Urothelium cell line (cell line): ENCODE data around the gene CCDC57.
"Not testable (repeated sequence)": the region's sequence is repeated elsewhere in the genome, so short reads cannot be mapped to it uniquely, and the experiment has no call there.

Experiments
- DNase-seq: peaks from one replicate; pipeline ENCODE4 v3.0.0; 2011; ENCODE audit warnings: low spot score, mixed read lengths
- FAIRE-seq: peaks from 2 replicates; lab custom pipeline; 2011; peaks lifted over from hg19 to GRCh38; lab: Jason Lieb, UNC

Gene CCDC57

DNA sequence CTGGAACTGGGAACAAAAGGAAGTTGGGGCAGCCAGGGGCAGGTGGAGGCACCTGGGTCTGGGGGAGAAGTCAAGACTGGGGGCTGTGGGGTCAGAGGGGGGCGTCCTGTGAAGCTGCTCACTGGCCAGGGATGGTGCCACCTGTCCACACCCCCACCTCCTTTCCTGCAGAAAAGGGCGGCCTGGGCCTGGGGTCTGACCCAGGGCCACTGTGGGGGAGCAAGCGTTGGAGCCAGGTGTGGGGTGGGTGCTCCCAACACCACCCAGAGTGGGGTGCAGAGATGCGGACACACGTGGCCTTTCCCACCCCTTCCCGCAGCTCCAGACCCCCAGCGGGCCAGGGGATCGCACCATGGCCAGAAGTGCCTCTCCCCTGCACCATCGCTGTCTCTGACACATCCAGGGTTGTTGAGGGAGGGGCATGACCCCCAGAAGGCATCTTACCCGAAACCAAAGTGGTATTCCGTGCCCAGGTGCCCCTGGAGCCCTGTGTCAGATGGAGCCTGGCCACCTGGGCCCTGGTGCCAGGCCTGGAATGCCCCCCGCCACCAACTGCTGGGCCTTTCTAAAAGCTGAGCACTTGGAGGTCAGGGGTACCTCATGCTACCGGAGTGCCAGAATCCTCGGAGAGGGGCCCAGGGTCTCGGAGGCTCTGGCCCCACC is 13.6 kb upstream of the CCDC57 start:
- no peak for DNase-seq
- FAIRE-seq, result no peak

DNA sequence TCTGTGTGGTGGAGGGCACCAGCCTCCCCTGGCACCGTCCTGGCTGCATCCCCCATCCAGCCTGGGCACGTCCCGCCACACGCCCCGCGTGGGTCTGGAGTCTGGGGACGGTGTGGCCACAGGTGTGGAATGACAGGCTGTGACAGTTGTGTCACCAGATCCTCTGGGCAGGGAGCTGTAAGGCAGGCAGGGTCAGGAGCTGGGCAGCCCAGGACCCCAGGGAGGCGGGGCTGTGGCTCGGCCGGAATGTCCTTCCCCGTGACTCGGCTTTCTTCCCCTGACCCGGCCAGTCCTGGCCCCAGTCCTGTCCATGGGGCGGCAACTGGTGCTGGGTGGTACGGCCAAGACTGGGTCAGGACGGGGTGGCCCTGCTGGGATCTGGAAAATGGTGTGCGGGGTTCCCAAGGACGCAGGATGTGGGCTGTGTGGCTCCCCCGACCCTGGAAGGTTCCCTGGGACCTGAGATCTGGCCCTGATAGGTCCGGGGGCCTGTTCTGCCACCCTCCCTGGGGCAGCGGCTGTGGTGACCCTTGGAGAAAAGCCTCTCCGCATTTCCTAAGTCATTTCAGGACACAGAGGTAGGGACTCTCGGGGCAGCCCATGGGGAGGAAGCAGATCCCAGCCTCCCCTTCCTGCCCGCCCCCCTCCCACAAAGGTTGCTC is 12.9 kb upstream of the CCDC57 start:
- FAIRE-seq (no peak), DNase-seq (no peak)

DNA sequence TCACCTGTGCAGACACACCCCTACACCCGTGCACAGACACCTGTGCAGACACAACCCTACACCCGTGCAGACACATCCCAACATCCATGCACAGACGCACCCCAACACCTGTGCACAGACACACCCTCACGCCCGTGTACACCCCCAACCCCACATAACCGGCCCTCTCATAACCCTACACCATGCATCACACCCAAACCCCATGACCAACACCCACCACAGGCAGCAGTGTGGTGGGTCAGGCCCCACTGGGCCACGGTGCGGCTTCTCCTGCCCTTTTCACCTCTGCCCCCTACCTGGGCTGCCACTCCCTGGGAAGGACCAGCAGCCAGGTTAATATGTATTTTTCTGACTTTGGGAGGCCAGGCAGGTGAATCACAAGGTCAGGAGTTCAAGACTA is 12.0 kb upstream of the CCDC57 start:
- FAIRE-seq, result no peak
- DNase-seq, result no peak

DNA sequence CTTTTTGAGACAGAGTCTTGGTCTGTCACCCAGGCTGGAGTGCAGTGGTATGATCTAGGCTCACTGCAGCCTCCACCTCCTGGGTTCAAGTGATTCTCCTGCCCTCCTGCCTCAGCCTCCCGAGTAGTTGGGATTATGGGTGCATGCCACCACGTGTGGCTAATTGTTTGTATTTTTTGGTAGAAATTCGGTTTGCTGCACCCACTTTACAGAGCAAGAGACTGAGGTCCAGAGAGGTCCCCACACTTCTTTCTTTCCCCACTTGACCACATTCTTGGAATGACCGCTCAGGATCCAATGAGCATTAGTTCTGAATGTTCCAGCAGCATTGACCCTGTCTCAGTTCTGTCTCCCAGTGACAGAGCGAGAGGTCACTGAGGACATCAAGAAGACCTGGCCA is 10.9 kb upstream of the CCDC57 start:
- DNase-seq (no peak), FAIRE-seq (no peak)

DNA sequence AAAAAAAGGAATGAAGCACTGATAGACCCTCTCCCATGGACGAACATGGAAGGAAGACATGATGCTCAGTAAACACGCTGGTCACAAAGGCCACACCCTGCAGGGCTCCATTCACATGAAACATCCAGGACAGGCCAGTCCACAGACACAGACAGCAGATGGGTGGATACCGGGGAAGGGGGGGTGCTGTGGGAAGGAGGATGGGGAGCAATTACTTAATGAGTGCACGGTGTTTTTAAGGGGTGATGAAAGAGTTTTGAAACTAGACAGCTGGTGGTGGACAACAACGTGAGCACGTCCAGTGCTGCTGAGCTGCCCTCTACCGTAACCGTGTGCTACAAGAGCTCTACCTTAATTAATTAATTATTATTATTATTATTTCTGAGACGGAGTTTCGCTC is 10.2 kb upstream of the CCDC57 start:
- no peak for DNase-seq
- no peak for FAIRE-seq

DNA sequence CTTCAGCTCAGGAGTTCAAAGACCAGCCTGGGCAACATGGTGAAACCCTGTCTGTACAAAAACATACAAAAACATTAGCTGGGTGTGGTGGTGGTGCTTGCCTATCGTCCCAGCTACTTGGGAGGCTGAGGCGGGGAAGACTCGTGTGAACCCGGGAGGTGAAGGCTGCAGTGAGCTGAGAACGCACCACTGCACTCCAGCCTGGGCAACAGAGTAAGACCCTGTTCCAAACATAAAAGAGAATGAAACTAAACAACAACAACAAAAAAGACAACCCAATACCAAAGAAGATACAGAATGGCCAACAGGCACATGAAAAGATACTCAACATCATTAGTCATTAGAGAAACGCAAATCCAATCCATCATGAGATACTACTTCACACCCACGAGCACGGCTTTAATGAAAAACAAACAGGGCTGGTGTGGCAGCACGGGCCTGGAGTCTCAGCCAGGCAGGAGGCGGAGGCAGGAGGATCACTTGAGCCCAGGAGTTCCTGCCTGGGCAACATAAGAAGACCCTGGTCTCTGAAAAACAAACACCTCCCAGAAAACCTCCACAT is 8.8 kb upstream of the CCDC57 start:
- no peak for DNase-seq
- no peak for FAIRE-seq

DNA sequence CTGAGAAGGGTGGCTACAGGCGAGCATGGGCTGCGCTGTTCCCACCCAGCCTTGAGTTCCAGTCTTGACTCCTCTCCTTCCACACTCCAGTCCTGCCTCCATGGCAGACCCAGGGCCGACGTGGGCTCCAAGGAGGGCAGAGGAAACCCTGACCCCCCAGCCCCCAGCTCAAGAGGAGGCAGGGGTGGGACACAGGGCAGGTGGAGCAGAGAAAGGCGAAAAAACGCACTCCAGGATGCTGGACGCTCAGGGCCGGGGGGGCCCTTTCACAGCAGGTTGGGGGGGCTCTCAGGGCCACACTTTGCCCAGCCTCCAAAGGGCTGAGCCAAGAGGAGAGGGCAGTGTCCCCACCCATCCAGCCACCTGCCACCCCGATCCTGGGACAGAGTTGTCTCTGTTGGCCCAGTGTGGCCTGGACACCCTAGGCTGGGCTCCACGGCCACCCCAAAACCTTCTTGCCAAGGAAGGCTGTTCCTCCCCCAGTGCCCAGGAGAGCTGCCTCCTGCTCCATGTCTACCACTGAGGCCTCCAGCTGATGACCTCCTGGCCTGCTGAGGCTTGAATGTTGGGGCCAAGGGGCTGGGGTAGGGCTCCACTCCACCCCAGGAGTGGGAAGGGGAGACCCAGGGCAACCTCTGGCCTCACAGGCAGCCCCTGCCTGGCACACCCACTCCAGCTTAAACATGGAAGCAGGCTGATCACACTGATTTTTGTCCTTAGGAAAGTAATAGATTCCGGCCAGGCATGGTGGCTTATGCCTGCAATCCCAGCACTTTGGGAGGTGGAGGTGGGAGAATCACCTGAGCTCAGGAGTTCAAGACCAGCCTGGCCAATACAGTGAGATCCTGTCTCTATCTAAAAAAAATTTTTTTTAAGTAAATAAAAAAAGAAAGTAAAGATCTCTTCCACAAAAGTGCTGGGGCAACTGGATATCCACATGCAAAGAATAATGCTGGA is 7.4 kb upstream of the CCDC57 start:
- no peak for FAIRE-seq

DNA sequence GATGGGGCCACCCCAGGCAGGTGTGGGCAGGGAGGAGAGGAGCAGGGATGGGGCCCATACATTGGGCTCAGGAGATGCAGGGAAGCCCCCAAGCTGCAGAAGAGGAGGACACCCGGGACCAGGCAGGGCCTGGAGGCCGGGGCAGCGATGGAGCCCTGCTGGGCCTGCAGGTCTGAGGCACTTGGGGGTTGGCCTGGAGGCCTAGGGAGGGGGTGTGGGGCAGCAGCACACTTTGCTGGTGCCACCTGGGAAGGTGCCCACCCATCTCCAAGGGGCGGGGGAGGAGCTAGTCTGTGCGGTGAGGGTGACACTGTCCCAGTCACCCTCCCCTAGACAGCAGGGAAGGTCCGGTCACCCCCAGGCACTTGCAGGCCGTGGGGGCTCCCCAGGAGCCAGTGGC is 6.4 kb upstream of the CCDC57 start:
- DNase-seq, result no peak
- no peak for FAIRE-seq

More for the DNA sequence above, 7.4 kb upstream of the CCDC57 start:
- DNase-seq, result no peak

DNA sequence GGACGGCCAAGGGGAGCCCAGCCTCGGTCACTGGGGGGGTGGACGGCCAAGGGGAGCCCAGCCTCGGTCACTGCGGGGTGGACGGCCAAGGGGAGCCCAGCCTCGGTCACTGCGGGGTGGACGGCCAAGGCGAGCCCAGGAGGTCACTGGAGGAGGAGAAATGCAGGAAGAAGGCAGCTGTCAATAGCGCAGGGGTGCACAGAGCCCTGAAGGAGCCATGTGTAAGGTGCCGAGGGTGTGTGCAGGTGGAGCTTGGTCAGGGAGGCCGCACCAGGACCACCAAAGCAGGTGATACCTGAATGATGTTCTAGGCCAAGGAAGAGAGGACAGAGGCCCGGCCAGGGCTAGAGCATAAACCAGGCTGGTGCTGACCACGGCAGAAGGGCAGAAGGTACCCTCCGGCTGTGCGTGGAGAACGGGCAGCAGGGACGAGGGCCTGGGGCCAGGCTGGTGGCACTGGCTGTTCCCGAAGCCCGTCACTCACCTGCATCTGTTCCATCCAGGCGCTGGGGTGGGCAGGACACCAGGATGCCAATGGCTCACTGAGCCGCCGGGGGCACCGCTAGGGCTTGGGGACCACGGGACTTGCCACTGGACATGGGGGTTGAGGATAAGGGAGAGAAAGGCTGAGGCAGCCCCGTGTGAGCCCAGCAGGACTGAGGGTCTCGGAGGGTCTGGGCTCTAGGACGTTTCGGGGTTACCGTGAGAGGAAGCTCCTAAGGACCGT is 5.9 kb upstream of the CCDC57 start:
- no peak for FAIRE-seq

DNA sequence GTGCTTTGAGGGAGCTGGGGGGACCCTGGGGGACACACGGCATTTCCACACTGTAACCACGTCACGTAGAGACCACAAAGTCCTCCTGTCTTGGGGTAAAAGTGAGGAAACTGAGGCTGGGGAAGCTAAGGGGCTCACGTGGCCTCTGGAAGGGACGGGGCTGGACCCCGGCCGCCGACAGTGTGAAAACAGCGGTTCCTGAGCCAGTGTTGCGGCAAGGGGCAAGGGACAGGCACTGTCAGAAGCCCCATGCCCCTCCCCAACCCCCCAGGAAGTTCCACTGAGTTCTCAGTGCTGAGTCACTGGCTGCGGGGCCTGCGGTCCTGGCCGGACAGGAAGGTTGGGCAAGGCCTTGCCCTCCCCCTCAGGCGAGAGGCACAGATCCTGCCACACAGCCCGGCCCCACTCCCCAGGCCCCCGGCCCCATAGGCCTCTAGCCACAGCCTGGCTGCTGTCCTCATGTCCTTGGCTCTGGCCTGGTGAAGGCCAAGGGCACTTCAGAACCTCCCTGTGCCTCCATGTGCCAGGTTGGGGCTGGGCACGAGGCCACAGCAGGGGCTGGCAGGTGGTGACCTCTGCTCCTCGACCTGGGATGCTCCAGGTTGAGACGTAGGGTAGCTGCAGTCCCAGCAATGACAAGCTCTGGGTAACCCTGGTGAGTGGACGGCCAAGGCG is 5.0 kb upstream of the CCDC57 start:
- no peak for FAIRE-seq
- no peak for DNase-seq

More for the DNA sequence above, 5.9 kb upstream of the CCDC57 start:
- no peak for DNase-seq

- FAIRE-seq, result no peak
- DNase-seq, result no peak
Observed at GRCh38 chr17:82217120-82217529, 4.5 kb upstream of the CCDC57 start.

DNA sequence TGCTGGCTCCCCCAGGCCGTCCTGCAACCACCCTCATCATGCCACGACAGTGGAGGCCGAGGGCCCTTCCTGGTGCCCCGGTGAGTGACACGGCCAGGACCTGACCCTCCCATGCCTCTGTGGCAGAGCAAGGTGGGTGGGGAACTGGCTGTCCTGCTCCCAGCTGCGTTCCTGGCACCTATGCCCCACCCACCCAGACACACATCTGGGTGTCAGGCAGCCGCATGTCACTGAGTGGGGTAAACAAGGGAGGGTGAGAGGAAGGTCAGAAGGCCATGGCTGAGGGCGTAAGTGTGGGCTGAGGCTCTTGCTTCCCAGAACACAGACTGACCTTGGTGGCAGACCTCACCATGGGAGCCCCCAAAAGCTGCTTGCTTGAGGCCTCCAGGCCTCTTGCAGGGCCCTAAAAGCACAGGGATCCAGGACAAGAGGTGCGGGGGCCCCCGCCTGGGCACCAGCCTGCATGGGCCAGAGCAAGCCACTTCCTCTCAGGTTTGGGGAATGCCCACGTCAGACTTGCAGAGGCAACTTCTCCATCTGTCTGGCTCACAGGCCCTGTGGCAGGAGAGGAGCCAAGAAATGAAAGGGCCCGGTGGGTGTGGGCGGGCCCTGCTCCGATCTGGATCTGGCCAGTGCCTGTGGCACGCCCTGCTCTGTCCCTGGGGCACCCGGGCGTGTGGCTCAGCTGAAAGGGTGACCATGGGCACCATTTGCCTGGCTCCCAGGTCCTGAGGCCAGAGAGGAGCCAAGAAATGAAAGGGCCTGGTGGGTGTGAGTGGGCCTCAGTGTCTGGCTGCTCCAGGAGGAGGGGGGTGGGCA is 3.9 kb upstream of the CCDC57 start:
- FAIRE-seq, result peak; percentile 17
- DNase-seq, result no peak

- no peak for DNase-seq
- FAIRE-seq, result no peak
Observed at GRCh38 chr17:82215972-82216300, 3.3 kb upstream of the CCDC57 start.

DNA sequence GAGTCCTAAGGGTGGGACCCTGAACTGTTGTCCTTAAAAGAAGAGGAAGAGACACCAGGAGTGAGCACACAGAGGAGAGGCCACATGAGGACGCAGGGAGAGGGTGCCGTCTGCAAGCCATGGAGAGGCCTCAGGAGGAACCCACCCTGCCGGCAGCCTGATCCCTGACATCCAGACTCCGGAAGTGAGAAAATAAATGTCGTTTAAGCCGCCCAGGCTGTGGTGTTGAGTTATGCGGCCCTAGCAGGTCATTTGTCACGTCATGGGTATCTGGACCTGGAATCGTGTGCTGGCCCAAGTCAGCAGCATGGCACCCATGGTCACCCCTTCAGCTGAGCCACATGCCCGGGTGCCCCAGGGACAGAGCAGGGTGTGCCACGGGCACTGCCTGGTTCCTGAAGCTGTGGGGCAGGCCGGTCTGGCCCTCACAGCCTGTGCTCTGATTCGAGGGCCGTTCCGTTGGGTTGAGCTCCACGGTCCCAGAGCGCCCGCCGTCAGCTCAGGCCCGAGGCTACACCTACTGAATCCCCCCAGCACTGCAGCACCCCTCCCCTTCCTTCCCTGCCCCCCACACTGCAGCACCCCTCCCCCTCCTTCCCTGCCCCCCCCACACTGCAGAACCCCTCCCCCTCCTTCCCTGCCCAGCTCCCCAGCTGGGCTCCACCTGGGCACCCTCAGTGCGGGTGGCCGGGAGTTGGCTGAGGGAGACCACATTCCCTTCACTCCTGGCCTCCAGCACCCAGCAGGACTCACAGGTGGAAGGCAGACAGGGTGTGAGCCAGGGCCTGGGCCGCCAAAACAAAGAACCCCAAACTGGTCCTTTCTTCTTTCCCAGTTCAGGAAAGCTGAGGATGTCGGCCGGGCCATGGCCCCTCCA is 2.7 kb upstream of the CCDC57 start:
- peak; percentile 89 for DNase-seq
- peak; percentile 99 for FAIRE-seq

DNA sequence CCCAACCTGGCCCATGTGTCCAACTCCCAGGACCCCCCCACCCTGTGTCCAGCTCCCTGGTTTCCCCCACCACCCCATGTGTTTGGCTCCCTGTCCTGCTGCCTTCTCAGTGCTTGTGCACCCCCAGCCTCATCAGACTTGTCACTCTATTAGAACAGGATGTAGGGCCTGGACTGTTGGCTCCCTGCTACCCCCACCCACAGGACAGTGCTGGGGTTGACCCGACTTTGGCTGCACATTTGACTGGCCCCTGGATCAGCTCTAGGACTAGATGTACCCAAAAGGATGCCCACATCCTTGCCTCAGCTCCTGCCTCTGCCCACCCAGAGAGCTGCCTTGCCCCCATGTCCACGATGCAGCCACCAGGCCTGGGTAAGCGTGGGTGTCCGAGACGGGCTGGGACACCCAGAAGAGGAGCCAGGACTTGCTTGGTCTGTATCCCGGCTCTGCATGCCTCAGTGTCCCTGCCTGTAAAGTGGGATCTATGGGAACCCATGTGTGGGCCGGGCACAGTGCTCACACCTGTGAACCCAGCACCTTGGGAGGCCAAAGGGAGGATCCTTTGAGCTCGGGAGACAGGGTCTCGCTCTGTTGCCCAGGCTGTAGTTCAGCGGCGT is 1.5 kb upstream of the CCDC57 start:
- DNase-seq (no peak), FAIRE-seq (peak; percentile 13)

- DNase-seq, result peak; percentile 89
- no peak for FAIRE-seq
Observed at GRCh38 chr17:82213251-82214011, 789 bp upstream of the CCDC57 start.

DNA sequence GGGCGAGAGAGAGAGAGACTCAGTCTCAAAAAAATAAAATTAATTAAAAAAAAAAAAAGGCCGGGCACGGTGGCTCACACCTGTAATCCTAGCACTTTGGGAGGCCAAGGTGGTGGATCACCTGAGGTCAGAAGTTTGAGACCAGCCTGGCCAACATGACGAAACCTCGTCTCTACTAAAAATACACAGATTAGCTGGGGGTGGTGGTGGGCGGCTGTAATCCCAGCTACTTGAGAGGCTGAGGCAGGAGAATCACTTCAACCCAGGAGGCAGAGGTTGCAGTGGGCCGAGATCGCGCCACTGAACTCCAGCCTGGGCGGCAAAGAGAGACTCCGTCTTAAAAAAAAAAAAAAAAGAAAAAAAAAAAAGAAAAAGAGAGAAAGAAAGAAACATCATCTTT is 2.0 kb downstream of the CCDC57 start:
- not testable (repeated sequence) for FAIRE-seq

More for the DNA sequence above, 2.0 kb downstream of the CCDC57 start:
- DNase-seq, result not testable (repeated sequence)
